ENCODE results near the gene RHOD. TPM values are rescaled to one million over a fixed set of nuclear protein-coding genes. Genes with fewer than 3 reads are reported as not detected.

Gene RHOD
- total RNA-seq, 1 donor from 2014 or later: 82.6 TPM

DNA sequence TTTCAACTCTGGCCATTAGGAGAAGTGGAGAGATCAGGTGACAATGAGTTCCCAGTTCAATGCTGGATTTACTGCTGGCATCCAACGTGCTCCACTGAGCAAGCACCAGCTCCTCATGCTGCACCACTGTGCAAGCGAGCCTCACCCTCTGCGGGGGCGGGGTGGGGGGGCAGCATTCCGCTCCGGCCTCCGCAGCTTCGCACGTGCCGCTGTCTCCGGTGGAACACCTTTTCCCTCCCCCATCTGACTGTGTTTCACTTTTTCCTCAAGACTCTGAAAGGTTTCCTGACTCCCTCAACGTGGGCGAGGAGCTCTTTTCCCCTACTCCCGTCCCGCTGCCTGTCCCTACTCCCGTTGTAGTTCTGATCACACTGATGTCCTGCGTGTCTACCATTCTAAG lies 835 bp upstream of the RHOD start:
- Histone ChIP-seq H3K9me3 (no peaks in the 10 kb centered on the region), H3K36me3 (no peaks in the 10 kb centered on the region), H3K4me3 (peak overlapping the region; percentile 72 to 75), H3K27me3 (no peaks in the 10 kb centered on the region), H3K27ac (peak overlapping the region; percentile 81 to 89), H3K4me1 (peaks cover 11 to 27% of the 10 kb centered on the region in 2 donors)
- no peak for TF ChIP-seq CTCF (IDR thresholded peaks at IDR 0.05)
- no peak for DNase-seq (ENCODE audit: low spot score in 2 of 2)
- intact Hi-C loops (cut with DNase I): loop anchor here (2.0 to 5.0 kb wide), 2 partner anchors 63 to 84 kb away; partner anchors contain the start of gene KDM2A

- intact Hi-C loops (cut with DNase I): loop anchor here (2.0 to 5.0 kb wide), 2 partner anchors 62 to 85 kb away; partner anchors contain the start of gene KDM2A
- no peak for TF ChIP-seq CTCF (IDR thresholded peaks at IDR 0.05)
- H3K36me3 ChIP-seq: no peaks in the 10 kb centered on the region
- peak overlapping the region; percentile 81 to 83 for H3K27ac ChIP-seq
- H3K4me3 ChIP-seq: peak overlapping the region; percentile 72 to 75
- H3K27me3 ChIP-seq: no peaks in the 10 kb centered on the region
- DNase-seq (ENCODE audit: low spot score in 2 of 2): no peak
- no peaks in the 10 kb centered on the region for H3K9me3 ChIP-seq
- H3K4me1 ChIP-seq: peaks cover 11 to 27% of the 10 kb centered on the region in 2 donors
Observed at GRCh38 chr11:67057205-67057672, 592 bp downstream of the RHOD start.

DNA sequence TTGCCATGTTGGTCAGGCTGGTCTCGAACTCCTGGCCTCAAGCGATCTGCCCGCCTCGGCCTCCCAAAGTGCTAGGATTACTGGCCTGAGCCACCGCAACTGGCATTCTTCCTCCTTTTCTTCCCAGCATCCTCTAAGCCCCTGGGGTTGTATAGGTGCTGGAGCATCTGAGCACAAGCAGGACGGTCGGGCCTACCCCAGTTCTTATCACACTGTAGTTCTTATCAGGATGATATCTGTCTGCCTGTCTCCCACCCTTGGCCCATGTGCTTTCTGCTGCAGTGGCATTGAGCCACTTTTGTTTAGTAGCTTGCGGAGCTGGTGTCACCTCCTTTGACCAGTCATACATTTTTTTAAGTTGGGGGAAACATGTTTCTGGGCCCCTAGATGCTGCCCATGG lies 1.9 kb downstream of the RHOD start:
- H3K4me3 ChIP-seq: no peak overlapping the region
- H3K27me3 ChIP-seq: no peaks in the 10 kb centered on the region
- no peaks in the 10 kb centered on the region for H3K9me3 ChIP-seq
- no peaks in the 10 kb centered on the region for H3K36me3 ChIP-seq
- no peak for TF ChIP-seq CTCF (IDR thresholded peaks at IDR 0.05)
- intact Hi-C loops (cut with DNase I): loop anchor here (5.0 kb wide), 1 partner anchor 86 kb away; no protein-coding TSS in a partner anchor
- no peak overlapping the region for H3K27ac ChIP-seq
- H3K4me1 ChIP-seq: peaks cover 11 to 26% of the 10 kb centered on the region in 2 donors
- no peak for DNase-seq (ENCODE audit: low spot score in 2 of 2)

DNA sequence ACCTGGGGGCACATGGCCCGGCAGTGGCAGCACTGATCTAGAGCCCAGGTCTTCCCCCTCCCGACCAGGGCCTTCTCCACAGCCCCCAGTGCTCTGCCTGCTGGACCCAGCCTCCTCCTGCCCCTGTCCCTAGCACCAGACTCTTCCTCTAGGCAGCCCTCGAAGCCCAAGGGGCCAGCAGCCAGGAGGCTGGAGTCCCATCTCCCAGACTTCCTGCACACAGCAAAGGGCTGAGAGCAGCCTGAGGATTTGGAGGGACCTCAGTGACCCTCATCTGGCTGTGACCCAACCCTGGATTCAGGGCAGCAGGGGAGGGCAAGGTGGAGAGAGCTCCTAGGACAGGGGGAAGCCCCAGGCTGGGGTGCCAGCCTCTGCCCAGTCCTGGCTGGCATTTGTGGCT lies 3.0 kb downstream of the RHOD start:
- no peaks in the 10 kb centered on the region for H3K36me3 ChIP-seq
- H3K27ac ChIP-seq: no peak overlapping the region
- TF ChIP-seq CTCF (IDR thresholded peaks at IDR 0.05): no peak
- no peak overlapping the region for H3K4me3 ChIP-seq
- intact Hi-C loops (cut with DNase I): loop anchor here (5.0 kb wide), 1 partner anchor 87 kb away; no protein-coding TSS in a partner anchor
- H3K27me3 ChIP-seq: no peaks in the 10 kb centered on the region
- H3K9me3 ChIP-seq: no peaks in the 10 kb centered on the region
- H3K4me1 ChIP-seq: peaks cover 7 to 21% of the 10 kb centered on the region in 2 donors
- DNase-seq (ENCODE audit: low spot score in 2 of 2): no peak

- Histone ChIP-seq H3K27me3 (no peaks in the 10 kb centered on the region), H3K27ac (no peak overlapping the region), H3K4me1 (peaks cover 4 to 16% of the 10 kb centered on the region in 2 donors), H3K9me3 (no peaks in the 10 kb centered on the region), H3K4me3 (no peak overlapping the region), H3K36me3 (no peaks in the 10 kb centered on the region)
- intact Hi-C loops (cut with DNase I): no loop called here
- DNase-seq (ENCODE audit: low spot score in 2 of 2): no peak
- TF ChIP-seq CTCF (IDR thresholded peaks at IDR 0.05): no peak
Observed at GRCh38 chr11:67060111-67060522, 3.5 kb downstream of the RHOD start.
